Islet precursor cell (in vitro differentiated cells): ENCODE measurements around the gene TLR7.

Source experiments
- DNase-seq: peaks from one replicate; pipeline ENCODE4 v3.0.0-alpha.2; 2018

The TLR7 gene

GRCh38 chrX:12934850-12935249 is 68.0 kb downstream of the TLR7 start:
- no peak for DNase-seq

DNA sequence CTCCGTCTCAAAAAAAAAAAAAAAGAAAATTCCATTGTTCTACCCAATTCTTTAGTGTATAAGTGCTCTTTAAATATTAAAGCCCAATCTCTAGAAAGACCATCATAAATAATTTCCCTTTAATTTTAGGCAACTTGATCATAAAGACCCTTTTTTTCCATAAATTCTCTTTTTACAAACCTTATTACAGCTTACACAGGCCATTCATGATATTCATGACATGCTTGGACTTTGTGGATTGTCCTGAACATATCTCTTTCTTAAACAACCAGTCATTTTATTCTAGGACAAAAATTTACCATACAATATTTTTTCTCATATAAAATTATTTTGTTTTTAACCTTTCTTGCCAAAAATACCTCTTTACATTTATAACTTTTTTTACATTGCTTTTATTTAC is 70.1 kb downstream of the TLR7 start:
- no peak for DNase-seq
